Gastroesophageal sphincter (tissue), 3 donors: ENCODE results near the gene RRAGC.

Source experiments
- CTCF ChIP-seq, 4 experiments: fragments of 200-600 bp in 2 of 4; fragments of 450-650 bp in 2 of 4; sonication (generic) in 1 of 4; IDR thresholded peaks; one replicate each; pipeline ENCODE4 v1.5.1; 2017 to 2019; ENCODE audit warnings: antibody characterized with exemption in 4 of 4, mild to moderate bottlenecking in 2 of 4, moderate library complexity in 2 of 4
- EP300 ChIP-seq: sonication (generic); formaldehyde crosslinking; IDR thresholded peaks from one replicate; pipeline ENCODE4 v1.6.1; 2017; ENCODE audit warnings: antibody characterized with exemption, mild to moderate bottlenecking

DNA sequence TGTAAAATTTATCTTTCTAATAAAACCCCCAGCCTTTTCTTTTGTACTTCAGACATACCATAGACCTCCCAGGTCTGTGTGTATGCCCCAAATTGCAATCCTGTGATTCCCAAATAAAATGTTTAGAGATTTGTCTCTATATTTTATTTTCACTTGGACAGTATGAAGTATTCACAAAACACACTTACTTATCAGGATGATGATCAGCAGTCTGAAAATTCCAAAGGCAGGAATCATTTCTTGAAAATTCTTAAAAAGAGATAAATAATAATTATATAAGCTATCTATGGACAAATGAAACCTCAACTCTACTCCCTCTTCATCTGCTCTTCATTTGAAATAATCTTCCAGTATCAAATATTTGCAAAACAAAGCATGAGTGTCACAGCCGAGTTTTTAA lies 33.4 kb upstream of the RRAGC start:
- TF ChIP-seq CTCF (IDR thresholded peaks at IDR 0.05) = no peak
- TF ChIP-seq EP300 = no peak
